ENCODE results near the gene PSMF1. TPM values are rescaled to one million over a fixed set of nuclear protein-coding genes. Genes with fewer than 3 reads are reported as not detected.

The PSMF1 gene
- total and polyA plus RNA-seq, 2 donors (not counting 3 experiments of a cell fraction or from before 2014, with no cell fraction given) = 142 to 354 TPM

DNA sequence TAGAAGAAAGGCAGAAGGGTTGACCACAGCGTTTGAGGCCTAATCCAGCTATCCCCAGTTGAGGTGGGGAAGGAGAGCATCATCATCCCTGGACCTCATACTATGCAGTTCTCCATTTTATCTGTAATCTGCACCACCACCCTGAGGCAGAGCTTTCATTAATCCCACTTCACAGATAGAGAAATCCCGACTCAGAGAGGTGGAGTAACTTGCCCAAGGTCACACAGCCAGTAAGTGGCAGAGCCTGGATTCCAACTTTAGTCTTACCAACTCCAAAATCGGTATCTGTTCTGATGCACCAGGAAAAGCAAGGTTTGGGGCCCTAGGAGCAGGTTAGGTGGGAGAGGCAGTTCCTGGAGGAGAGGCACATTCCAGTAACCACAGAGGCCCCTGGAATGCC lies 59.7 kb downstream of the PSMF1 start:
- Histone ChIP-seq H3K27ac (ENCODE audit: insufficient read depth, low read depth, low read length) (no peak overlapping the region), H3K4me2 (ENCODE audit: insufficient read depth, low read length) (no peak overlapping the region), H3K79me2 (ENCODE audit: control insufficient read depth, insufficient read depth, low read length) (no peaks in the 10 kb centered on the region), H4K20me1 (replicated peaks; ENCODE audit: control insufficient read depth, extremely low read depth, insufficient read depth, low read length) (no peaks in the 10 kb centered on the region), H3K9me3 (replicated peaks; ENCODE audit: control insufficient read depth, insufficient read depth, low read length) (no peaks in the 10 kb centered on the region), H3K4me1 (ENCODE audit: control insufficient read depth, extremely low read depth, insufficient read depth, low read length) (no peaks in the 10 kb centered on the region), H3K27me3 (ENCODE audit: control insufficient read depth in 2 of 2, insufficient read depth in 2 of 2, low read length in 2 of 2) (peaks cover under 1 to 5% of the 10 kb centered on the region in 2 experiments), H2AFZ (ENCODE audit: low read depth, low read length) (no peak overlapping the region), H3K9ac (replicated peaks; ENCODE audit: extremely low read depth, insufficient read depth, low read length) (no peak overlapping the region), H3K4me3 (replicated peaks in 1 of 3; ENCODE audit: insufficient read depth in 1 of 3, low read depth in 1 of 3, low read length in 3 of 3) (no peak overlapping the region), H3K9me1 (replicated peaks; ENCODE audit: control insufficient read depth, extremely low read depth, insufficient read depth, low read length) (no peaks in the 10 kb centered on the region), H3K36me3 (ENCODE audit: control insufficient read depth in 2 of 2, extremely low read depth in 1 of 2, insufficient read depth in 2 of 2, low read length in 2 of 2) (no peaks in the 10 kb centered on the region)
- dilution Hi-C loops (cut with MboI; ENCODE audit: extremely low pct_ligation_motif_present, low sequenced_read_pairs) (no loop called here), intact Hi-C loops (cut with micrococcal nuclease) (no loop called here)
- no peak for TF ChIP-seq EZH2 (IDR thresholded peaks at IDR 0.05; ENCODE audit: borderline replicate concordance, low read depth, low read length, severe bottlenecking)
- TF ChIP-seq MYC (IDR thresholded peaks at IDR 0.05; ENCODE audit: low read depth, low read length) = no peak
- TF ChIP-seq MAX (IDR thresholded peaks at IDR 0.05; ENCODE audit: insufficient read depth, insufficient read length) = no peak
- TF ChIP-seq POLR2A (IDR thresholded peaks at IDR 0.05; ENCODE audit: low read depth, low read length) = no peak
- TF ChIP-seq FOS (IDR thresholded peaks at IDR 0.05; ENCODE audit: borderline replicate concordance, insufficient read depth, low read length) = no peak
- no peak for TF ChIP-seq GATA2 (IDR thresholded peaks at IDR 0.05; ENCODE audit: insufficient read depth, insufficient read length, low read depth, low read length)
- TF ChIP-seq CTCF (IDR thresholded peaks at IDR 0.05; ENCODE audit: extremely low read depth in 1 of 2, insufficient read depth in 1 of 2, low read depth in 1 of 2, low read length in 2 of 2) = no peak
- TF ChIP-seq JUN (IDR thresholded peaks at IDR 0.05; ENCODE audit: borderline replicate concordance, insufficient read depth, insufficient read length, low read depth) = no peak
- no peak for TF ChIP-seq POLR2AphosphoS5 (IDR thresholded peaks at IDR 0.05; ENCODE audit: insufficient read depth, low read depth, low read length)
- BruUV-seq (replicated peaks) = no TSS peak
- FAIRE-seq (no peak), DNase-seq (ENCODE audit: low read depth, low spot score) (no peak)
- POLR2A ChIA-PET = no interaction called here
- CTCF ChIA-PET = interaction anchor here (0.9 kb wide), 1 partner anchor 35 kb away, joined by 3 read pairs; no protein-coding TSS in a partner anchor

All from endothelial cell of umbilical vein (primary cell).